Uterus (tissue), 2 donors: ENCODE data around the gene FARS2.

Source experiments
- POLR2A ChIP-seq, 2 donors: fragments of 450-650 bp; IDR thresholded peaks; one replicate each; pipeline ENCODE4 v1.6.1; 2016; ENCODE audit warnings: antibody characterized with exemption in 2 of 2, mild to moderate bottlenecking in 1 of 2, moderate library complexity in 1 of 2
- TF ChIP-seq, protein P1 (sequence below), 4 experiments: fragments of 200-600 bp in 2 of 4; fragments of 450-650 bp in 2 of 4; sonication (generic) in 2 of 4; IDR thresholded peaks; one replicate each; pipeline ENCODE4 v1.5.1; 2016 to 2019; ENCODE audit warnings: antibody characterized with exemption in 4 of 4, mild to moderate bottlenecking in 2 of 4, moderate library complexity in 1 of 4

DNA sequence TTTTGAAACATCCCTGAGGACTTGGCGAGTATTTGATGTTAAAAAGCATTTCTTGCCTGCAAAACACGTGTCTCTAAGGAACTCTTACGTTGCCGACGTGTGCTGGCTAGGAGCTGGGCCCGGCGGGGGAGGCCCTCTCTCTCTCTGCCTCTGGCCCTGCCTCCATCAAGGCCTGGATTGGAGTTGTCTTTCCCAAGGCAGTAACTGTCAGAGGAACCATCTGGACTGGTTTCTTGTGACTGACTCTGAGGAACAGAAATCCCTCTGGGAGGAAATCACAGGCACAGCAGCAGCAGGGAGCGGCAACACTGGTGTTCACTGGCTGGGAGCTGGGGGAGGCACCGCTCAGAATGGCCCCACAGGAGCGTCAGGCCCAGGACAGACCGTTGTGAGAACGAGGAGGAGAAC, 501.3 kb downstream of the FARS2 start:
- TF ChIP-seq, protein P1, sequence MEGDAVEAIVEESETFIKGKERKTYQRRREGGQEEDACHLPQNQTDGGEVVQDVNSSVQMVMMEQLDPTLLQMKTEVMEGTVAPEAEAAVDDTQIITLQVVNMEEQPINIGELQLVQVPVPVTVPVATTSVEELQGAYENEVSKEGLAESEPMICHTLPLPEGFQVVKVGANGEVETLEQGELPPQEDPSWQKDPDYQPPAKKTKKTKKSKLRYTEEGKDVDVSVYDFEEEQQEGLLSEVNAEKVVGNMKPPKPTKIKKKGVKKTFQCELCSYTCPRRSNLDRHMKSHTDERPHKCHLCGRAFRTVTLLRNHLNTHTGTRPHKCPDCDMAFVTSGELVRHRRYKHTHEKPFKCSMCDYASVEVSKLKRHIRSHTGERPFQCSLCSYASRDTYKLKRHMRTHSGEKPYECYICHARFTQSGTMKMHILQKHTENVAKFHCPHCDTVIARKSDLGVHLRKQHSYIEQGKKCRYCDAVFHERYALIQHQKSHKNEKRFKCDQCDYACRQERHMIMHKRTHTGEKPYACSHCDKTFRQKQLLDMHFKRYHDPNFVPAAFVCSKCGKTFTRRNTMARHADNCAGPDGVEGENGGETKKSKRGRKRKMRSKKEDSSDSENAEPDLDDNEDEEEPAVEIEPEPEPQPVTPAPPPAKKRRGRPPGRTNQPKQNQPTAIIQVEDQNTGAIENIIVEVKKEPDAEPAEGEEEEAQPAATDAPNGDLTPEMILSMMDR (IDR thresholded peaks at IDR 0.05), result no peak
- no peak for TF ChIP-seq POLR2A (IDR thresholded peaks at IDR 0.05)
